CD8-positive, alpha-beta memory T cell (primary cell): ENCODE measurements around the gene MYCN. TPM values are rescaled to one million over a fixed set of nuclear protein-coding genes. Genes with fewer than 3 reads are reported as not detected.
A peak's percentile ranks its signal among the peaks of the same experiment; 100 is the strongest.

ENCODE experiments used
- CTCF ChIA-PET: fragments of 350-600 bp; sonication (Branson Sonifier 250); formaldehyde crosslinking; loops from one replicate; lab custom pipeline; 2021; ENCODE audit warnings: antibody characterized with exemption; lab: Charles Lee
- POLR2A ChIA-PET: fragments of 350-600 bp; sonication (Branson Sonifier 250); formaldehyde crosslinking; loops from one replicate; lab custom pipeline; 2021; ENCODE audit warnings: antibody characterized with exemption; lab: Charles Lee
- DNase-seq, 5 donors: peaks; one replicate each; pipeline versions ENCODE4 v3.0.0 to v3.0.0-alpha.2; 2020 to 2022; ENCODE audit warnings: mixed read lengths in 1 of 5
- H3K27ac ChIP-seq: one replicate; pipeline ENCODE4 v1.7.0; 2013; ENCODE audit warnings: low read depth, mild to moderate bottlenecking, low read length, moderate library complexity
- H3K27me3 ChIP-seq: 2 replicates; pipeline ENCODE4 v1.7.0; 2013; ENCODE audit warnings: low read length, mild to moderate bottlenecking; ENCODE audit not compliant: insufficient read depth, poor library complexity, severe bottlenecking
- H3K36me3 ChIP-seq: 2 replicates; pipeline ENCODE4 v1.7.0; 2013; ENCODE audit warnings: mild to moderate bottlenecking, low read length, moderate library complexity; ENCODE audit not compliant: insufficient read depth
- H3K4me1 ChIP-seq: 2 replicates; pipeline ENCODE4 v1.7.0; 2013; ENCODE audit warnings: mild to moderate bottlenecking, low read length, moderate library complexity; ENCODE audit not compliant: insufficient read depth
- H3K4me3 ChIP-seq: 2 replicates; pipeline ENCODE4 v1.7.0; 2013; ENCODE audit warnings: mild to moderate bottlenecking, low read length
- H3K9me3 ChIP-seq: 2 replicates; pipeline ENCODE4 v1.7.0; 2013; ENCODE audit warnings: mild to moderate bottlenecking, low read length
- H3K27ac Mint-ChIP-seq, 8 donors: one replicate each; pipeline ENCODE4 v1.8.0; 2020 to 2021; ENCODE audit warnings: mixed read lengths in 8 of 8, mild to moderate bottlenecking in 6 of 8, inconsistent platforms in 3 of 8, moderate library complexity in 3 of 8
- H3K27me3 Mint-ChIP-seq, 2 donors: one replicate each; pipeline ENCODE4 v1.8.0; 2020 to 2021; ENCODE audit warnings: mixed read lengths in 2 of 2, mild to moderate bottlenecking in 1 of 2, moderate library complexity in 1 of 2
- H3K36me3 Mint-ChIP-seq, 3 donors: one replicate each; pipeline ENCODE4 v1.8.0; 2020 to 2021; ENCODE audit warnings: mixed read lengths in 3 of 3, inconsistent platforms in 1 of 3, mild to moderate bottlenecking in 1 of 3
- H3K4me1 Mint-ChIP-seq, 3 donors: one replicate each; pipeline ENCODE4 v1.8.0; 2020 to 2021; ENCODE audit warnings: mixed read lengths in 3 of 3, inconsistent platforms in 1 of 3, mild to moderate bottlenecking in 1 of 3
- H3K4me3 Mint-ChIP-seq, 7 donors: one replicate each; pipeline ENCODE4 v1.8.0; 2020 to 2021; ENCODE audit warnings: mixed read lengths in 7 of 7, mild to moderate bottlenecking in 6 of 7, moderate library complexity in 4 of 7, inconsistent platforms in 2 of 7
- H3K9me3 Mint-ChIP-seq, 5 donors: one replicate each; pipeline ENCODE4 v1.8.0; 2020 to 2022; ENCODE audit warnings: mixed read lengths in 5 of 5, mild to moderate bottlenecking in 3 of 5, moderate library complexity in 2 of 5, inconsistent platforms in 1 of 5
- polyA plus RNA-seq: library from polyadenylated mRNA; unstranded; fragments of 300-500 nt; fragmentation: Illumina TruSeq; gene quantifications from one replicate; pipeline ENCODE4 v1.2.3, GENCODE V29; 2021
- total RNA-seq, 2 experiments: library from RNA; stranded (reverse); gene quantifications; one replicate each; pipeline ENCODE4 v1.2.3, GENCODE V29; 2021

Gene MYCN
- total RNA-seq (not detected), polyA plus RNA-seq (not detected)

DNA sequence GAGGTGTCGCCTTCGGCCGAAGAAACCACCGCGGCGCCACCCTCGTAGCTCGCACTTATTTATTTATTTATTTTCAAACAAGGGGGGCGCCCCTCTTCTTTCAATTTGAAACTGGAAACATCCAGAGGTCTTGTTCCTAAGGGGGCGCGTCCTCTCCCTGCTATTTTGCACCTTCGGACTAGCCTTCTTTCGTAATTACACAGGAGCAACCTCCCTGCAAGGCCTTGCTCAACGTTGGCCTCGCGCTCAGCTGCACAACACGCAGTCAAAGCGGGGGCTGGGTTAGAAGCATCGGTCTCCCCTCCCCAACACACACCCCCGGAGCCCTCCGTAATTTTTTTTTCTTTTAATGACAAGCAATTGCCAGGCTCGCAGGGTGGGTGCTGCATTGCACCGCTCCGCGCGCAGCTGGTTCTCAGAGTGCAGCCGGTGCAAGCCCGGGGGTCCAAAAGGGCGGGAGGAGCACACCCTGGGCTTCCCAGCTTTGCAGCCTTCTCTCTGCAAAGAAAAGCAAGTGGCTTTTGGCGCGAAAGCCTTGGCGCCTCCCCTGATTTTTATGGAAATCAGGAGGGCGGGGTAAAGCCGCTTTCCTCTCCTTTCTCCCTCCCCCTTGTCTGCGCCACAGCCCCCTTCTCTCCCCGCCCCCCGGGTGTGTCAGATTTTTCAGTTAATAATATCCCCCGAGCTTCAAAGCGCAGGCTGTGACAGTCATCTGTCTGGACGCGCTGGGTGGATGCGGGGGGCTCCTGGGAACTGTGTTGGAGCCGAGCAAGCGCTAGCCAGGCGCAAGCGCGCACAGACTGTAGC, at the start of gene MYCN:
Gene MYCN (plus strand): TSS at position 697 of the 807 bp plus-strand sequence. CDS start 1,515 bp downstream, outside the sequence.
- H3K4me1 ChIP-seq, result peaks cover 18% of the 10 kb centered on the region
- ChIA-PET CTCF (interaction anchor here (1.5 kb wide), 1 partner anchor 669 kb away, joined by 4 read pairs; no protein-coding TSS in a partner anchor), POLR2A (no interaction called here)
- peak in 1 of 5 donors; percentile 46 for DNase-seq
- H3K4me3 Mint-ChIP-seq, result peak within 1 kb of the TSS in 6 of 7 donors; percentile 17 to 57 (median 54)
- H3K4me1 Mint-ChIP-seq, result peaks cover 4 to 24% (median 8%) of the 10 kb centered on the region in 3 donors
- no peak within 1 kb of the TSS for H3K4me3 ChIP-seq
- no peaks in the 10 kb centered on the region for H3K9me3 ChIP-seq
- peaks cover 17% of the 10 kb centered on the region for H3K27me3 ChIP-seq
- H3K27me3 Mint-ChIP-seq, result peaks cover 35 to 46% of the 10 kb centered on the region in 2 donors
- no peaks in the 10 kb centered on the region for H3K36me3 Mint-ChIP-seq
- H3K27ac Mint-ChIP-seq, result peak within 1 kb of the TSS in 1 of 8 donors; percentile 34
- H3K27ac ChIP-seq, result no peak within 1 kb of the TSS
- H3K9me3 Mint-ChIP-seq, result peaks cover 0 to 3% (median under 1%) of the 10 kb centered on the region in 5 donors
- H3K36me3 ChIP-seq, result no peaks in the 10 kb centered on the region

DNA sequence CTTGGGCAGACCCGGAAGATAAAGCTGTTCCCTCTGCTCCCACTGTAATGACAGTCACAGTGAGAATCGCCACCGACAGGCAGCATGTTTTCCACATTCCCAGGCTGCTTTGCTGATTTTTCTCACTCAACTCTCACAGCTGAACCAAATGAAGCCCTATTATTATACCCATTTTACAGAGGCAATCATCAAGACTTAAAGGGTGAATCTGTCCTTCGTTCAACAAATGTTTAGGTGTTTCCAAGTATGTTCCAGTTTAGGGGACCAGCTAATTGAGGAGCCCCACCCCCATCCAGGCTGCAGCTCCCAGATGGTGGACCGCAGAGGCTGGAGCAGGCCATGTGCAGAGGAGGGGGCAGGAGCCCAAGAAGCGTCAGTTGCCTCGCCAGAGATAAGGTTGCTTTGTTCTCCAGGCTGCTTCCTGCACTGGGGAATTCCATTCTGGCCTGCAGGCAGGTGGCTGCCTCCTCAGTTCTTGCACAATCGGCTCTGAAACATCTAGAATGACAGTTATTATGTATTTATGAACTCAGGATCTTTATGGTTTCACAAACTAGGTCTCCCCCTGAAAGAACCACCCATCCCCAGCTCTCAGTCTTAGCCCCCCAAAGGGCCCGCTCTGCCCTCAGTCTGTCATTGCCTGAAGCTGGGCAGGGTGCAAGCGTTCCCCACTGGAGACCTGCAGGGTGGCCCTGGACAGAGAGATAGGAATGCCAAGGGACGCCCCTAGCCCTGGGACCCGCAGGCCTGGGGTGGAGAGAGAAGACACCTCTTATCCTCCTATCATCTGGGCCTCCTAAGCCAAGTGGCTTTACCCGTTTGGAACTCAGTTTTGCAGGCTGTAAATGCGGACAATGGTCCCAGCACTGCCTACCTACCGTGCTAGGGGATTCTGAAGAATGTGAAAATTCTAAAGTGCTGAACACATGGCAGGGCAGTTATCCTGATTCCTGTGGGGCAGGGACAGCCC, 49.1 kb upstream of the MYCN start:
- H3K4me3 Mint-ChIP-seq, result no peak overlapping the region
- Histone ChIP-seq H3K36me3 (no peaks in the 10 kb centered on the region), H3K9me3 (no peaks in the 10 kb centered on the region), H3K4me1 (no peaks in the 10 kb centered on the region), H3K27ac (no peak overlapping the region), H3K4me3 (no peak overlapping the region), H3K27me3 (no peaks in the 10 kb centered on the region)
- H3K36me3 Mint-ChIP-seq, result no peaks in the 10 kb centered on the region
- H3K27me3 Mint-ChIP-seq, result peaks cover 0 to 4% of the 10 kb centered on the region in 2 donors
- POLR2A ChIA-PET, result no interaction called here
- CTCF ChIA-PET, result no interaction called here
- H3K27ac Mint-ChIP-seq, result no peak overlapping the region
- H3K9me3 Mint-ChIP-seq, result peaks cover 0 to 3% (median 0%) of the 10 kb centered on the region in 5 donors
- H3K4me1 Mint-ChIP-seq, result no peaks in the 10 kb centered on the region
- DNase-seq, result no peak

DNA sequence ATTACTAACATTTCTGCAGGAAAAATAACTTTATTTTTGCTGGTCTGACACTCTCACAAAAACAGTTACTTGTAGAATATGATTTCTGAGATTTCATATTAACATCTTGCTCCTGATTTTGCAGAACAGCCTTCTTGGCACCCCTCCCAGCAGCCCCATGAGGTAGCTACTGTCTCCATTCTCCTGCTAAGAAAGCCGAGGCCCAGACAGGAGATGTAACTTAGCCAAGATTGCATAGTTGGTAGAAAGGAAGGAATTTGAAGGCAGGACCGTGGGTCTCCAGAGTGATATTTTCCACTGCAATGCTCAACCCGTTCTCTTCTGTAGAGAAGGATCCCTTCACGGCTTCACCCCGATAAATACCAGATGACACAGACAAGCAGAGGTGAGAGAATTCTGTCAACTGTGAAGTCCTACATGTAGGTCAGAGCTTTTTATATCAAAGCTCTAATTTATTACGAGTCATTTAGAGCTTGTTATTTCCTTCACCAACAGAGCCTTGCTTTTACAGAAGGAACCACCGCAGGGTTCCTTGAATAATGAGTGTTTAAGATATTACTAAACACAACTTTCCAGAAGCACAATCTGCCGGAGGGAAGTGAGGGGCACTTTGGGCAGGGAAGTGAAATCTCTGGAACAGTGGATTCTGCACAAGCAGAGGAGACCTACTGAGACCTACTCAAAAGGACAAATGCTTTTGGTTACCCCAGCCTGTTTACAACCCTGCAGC, 48.0 kb upstream of the MYCN start:
- H3K36me3 Mint-ChIP-seq, result no peaks in the 10 kb centered on the region
- H3K9me3 Mint-ChIP-seq, result peaks cover 1 to 6% (median 3%) of the 10 kb centered on the region in 5 donors
- Histone ChIP-seq H3K36me3 (no peaks in the 10 kb centered on the region), H3K9me3 (no peaks in the 10 kb centered on the region), H3K4me3 (no peak overlapping the region), H3K27me3 (no peaks in the 10 kb centered on the region), H3K27ac (no peak overlapping the region), H3K4me1 (no peaks in the 10 kb centered on the region)
- ChIA-PET POLR2A (no interaction called here), CTCF (no interaction called here)
- H3K4me1 Mint-ChIP-seq, result no peaks in the 10 kb centered on the region
- no peak overlapping the region for H3K4me3 Mint-ChIP-seq
- H3K27ac Mint-ChIP-seq, result no peak overlapping the region
- no peak for DNase-seq
- peaks cover 0 to 4% of the 10 kb centered on the region in 2 donors for H3K27me3 Mint-ChIP-seq

DNA sequence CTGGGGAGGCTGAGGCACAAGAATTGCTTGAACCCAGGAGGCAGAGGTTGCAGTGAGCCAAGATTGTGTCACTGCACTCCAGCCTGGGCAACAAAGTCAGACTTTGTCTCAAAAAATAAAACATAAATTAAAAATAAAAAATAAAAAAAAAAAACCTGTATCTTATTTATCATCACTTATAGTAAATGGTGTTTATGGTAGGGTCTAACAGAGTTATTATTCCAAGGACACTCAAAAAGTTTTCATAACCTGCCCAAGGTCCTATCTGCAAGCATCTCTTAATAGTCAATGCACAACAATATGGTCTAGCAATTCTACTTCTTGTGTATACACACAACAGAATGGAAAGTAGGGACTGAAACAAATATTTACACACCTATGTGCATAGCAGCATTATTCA, 47.3 kb upstream of the MYCN start:
- ChIA-PET CTCF (no interaction called here), POLR2A (no interaction called here)
- H3K27me3 ChIP-seq, result no peaks in the 10 kb centered on the region
- DNase-seq, result no peak
- no peaks in the 10 kb centered on the region for H3K9me3 ChIP-seq
- H3K9me3 Mint-ChIP-seq, result peaks cover 0 to 6% (median 5%) of the 10 kb centered on the region in 5 donors
- H3K27me3 Mint-ChIP-seq, result peaks cover 0 to 4% of the 10 kb centered on the region in 2 donors
- H3K36me3 ChIP-seq, result no peaks in the 10 kb centered on the region
- no peaks in the 10 kb centered on the region for H3K36me3 Mint-ChIP-seq
- no peaks in the 10 kb centered on the region for H3K4me1 ChIP-seq
- no peak overlapping the region for H3K27ac Mint-ChIP-seq
- H3K4me3 ChIP-seq, result no peak overlapping the region
- no peaks in the 10 kb centered on the region for H3K4me1 Mint-ChIP-seq
- no peak overlapping the region for H3K27ac ChIP-seq
- no peak overlapping the region for H3K4me3 Mint-ChIP-seq

GRCh38 chr2:15893689-15894480, 46.5 kb upstream of the MYCN start:
- POLR2A ChIA-PET, result no interaction called here
- H3K27ac ChIP-seq, result no peak overlapping the region
- H3K9me3 ChIP-seq, result no peaks in the 10 kb centered on the region
- peaks cover 0 to 4% of the 10 kb centered on the region in 2 donors for H3K27me3 Mint-ChIP-seq
- H3K27me3 ChIP-seq, result no peaks in the 10 kb centered on the region
- no peaks in the 10 kb centered on the region for H3K36me3 Mint-ChIP-seq
- CTCF ChIA-PET, result no interaction called here
- no peak for DNase-seq
- H3K9me3 Mint-ChIP-seq, result peaks cover 2 to 9% (median 4%) of the 10 kb centered on the region in 5 donors
- H3K36me3 ChIP-seq, result no peaks in the 10 kb centered on the region
- no peak overlapping the region for H3K4me3 Mint-ChIP-seq
- no peaks in the 10 kb centered on the region for H3K4me1 Mint-ChIP-seq
- H3K4me1 ChIP-seq, result no peaks in the 10 kb centered on the region
- no peak overlapping the region for H3K4me3 ChIP-seq
- no peak overlapping the region for H3K27ac Mint-ChIP-seq

DNA sequence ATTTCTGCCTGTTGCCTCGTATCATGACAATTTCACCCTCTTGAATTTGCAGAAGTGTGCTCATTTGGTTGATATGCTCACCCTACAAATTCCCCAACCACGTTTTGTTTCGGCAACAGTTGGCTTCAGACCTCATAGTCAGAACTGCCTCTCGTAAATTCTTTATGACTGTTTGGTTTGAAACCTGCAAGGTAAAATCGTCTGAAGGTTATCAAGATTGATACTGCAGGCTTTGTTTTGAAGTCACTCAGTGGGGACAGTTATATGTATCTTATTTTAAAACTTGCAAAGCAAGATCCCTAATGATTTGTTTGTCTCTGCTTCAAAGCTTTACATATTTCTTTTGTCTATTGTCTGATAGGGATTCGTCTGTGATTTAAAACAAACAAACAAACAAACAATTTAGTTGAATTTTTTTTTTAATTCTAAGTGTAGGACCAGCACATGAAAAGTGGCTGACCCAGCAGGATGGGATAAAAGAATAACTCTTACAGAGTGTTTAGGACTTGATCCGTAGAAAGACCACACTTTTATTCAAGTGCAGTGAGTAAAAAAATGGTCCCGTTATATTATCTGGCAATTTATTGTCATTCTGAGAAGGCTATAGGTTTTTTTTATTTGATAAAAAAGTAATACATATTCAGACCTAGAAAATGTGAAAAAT, 45.7 kb upstream of the MYCN start:
- Mint-ChIP-seq H3K36me3 (no peaks in the 10 kb centered on the region), H3K4me1 (no peaks in the 10 kb centered on the region), H3K4me3 (no peak overlapping the region), H3K27ac (no peak overlapping the region), H3K9me3 (peaks cover 3 to 9% (median 6%) of the 10 kb centered on the region in 5 donors), H3K27me3 (peaks cover 0 to 4% of the 10 kb centered on the region in 2 donors)
- no peaks in the 10 kb centered on the region for H3K4me1 ChIP-seq
- no peaks in the 10 kb centered on the region for H3K27me3 ChIP-seq
- no peak for DNase-seq
- POLR2A ChIA-PET, result no interaction called here
- H3K9me3 ChIP-seq, result no peaks in the 10 kb centered on the region
- CTCF ChIA-PET, result no interaction called here
- H3K27ac ChIP-seq, result no peak overlapping the region
- H3K36me3 ChIP-seq, result no peaks in the 10 kb centered on the region
- H3K4me3 ChIP-seq, result no peak overlapping the region
